Measurements from ENCODE around the gene LIMA1. TPM values are rescaled to one million over a fixed set of nuclear protein-coding genes. Genes with fewer than 3 reads are reported as not detected.
"Not testable (repeated sequence)": the region's sequence is repeated elsewhere in the genome, so short reads cannot be mapped to it uniquely, and the experiment has no call there.

LIMA1 gene
- total RNA-seq = 15.0 TPM
- long read RNA-seq, partial matches to known transcripts = 0 of 9 reads
- long read RNA-seq, other reads (novel, unspliced or antisense) = 5 of 9 reads

DNA sequence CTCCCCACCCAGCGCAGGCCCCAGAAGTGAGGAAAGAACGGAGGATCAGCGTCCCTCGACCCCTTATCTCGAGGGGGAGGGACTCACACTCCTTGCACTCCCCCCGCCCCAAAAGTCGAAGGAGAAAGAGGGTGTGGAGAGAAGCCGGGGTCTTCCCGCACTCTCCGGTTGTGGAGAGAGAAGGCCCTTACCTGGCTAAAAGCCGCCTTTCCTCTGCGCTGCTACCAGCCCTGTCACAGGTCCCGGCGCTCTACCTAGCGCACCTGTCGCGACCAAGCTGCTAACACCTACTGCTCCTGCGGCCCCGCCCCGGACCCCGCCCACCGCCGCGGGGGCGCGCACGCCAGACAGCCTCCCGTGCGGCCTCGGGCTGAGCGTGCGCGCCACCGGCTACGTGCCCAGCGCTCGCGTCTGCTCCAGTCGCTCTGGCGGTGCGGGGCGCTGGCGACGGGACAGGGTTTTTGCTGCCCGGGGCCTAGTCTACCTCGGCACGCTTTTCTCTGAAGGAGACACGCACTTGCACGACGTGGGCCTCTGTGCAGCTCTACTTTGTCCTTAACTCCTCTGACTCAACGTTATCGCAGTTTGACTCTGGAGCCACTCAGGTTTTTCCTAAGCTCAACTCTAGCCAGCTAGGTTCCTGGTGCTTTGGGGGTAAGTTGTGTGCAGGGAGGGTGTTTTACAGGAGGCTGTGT lies at the start of gene LIMA1:
LIMA1 (minus strand) TSS at position 292 of the 695 bp plus-strand sequence. CDS start 34,769 bp downstream, outside the sequence.
- ATAC-seq (peak; percentile 100), DNase-seq (peak; percentile 97)
- intact Hi-C loops (cut with micrococcal nuclease) = no loop called here

- ATAC-seq (no peak), DNase-seq (no peak)
- intact Hi-C loops (cut with micrococcal nuclease) = no loop called here
Observed at GRCh38 chr12:50331745-50332144, 48.4 kb upstream of the LIMA1 start.

DNA sequence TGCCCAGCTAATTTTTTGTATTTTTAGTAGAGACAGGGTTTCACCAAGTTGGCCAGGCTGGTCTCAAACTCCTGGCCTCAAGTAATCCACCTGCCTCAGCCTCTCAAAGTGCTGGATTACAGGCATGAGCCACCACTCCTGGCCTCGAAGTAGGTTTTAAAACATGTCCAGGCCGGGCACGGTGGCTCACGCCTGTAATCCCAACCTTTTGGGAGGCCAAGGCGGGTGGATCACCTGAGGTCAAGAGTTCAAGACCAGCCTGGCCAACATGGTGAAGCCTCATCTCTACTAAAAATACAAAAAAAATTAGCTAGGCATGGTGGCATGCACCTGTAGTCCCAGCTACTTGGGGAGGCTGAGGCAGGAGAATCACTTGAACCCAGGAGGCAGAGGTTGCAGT lies 45.3 kb upstream of the LIMA1 start:
- DNase-seq, ATAC-seq: not testable (repeated sequence)

DNA sequence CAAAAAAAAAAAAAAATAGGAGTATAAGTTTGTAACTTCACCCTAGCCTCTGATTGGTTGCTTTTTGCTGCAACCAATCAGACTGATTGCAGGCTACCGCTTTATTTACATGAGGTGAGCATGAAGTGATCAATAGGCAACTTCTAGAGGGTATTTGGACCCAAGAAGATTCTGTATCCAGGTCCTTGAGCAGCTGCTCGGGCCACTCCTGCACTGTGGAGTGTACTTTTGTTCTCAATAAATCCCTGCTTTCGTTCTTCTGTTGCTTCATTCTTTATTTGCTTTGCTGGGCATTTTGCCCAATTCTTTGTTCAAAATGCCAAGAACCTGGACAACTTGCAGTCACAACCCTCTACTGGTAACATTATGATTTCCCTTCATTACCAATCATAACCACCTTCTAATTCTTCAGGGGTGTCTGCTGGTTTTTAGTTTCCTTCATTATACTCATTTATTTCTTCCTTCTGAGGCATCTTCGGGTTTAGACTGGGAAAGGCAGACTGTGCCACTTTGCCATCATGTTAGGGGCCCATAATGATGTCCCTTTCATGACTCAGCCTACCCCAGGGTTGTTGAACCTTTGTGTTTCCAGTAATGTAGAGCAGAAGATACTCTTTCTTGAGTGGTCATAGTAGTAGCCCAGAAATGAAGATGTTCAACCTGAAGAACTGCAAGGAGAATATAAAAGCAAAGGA lies 43.4 kb upstream of the LIMA1 start:
- DNase-seq = no peak
- intact Hi-C loops (cut with micrococcal nuclease) = no loop called here
- ATAC-seq = no peak

More for the DNA sequence above, 45.3 kb upstream of the LIMA1 start:
- intact Hi-C loops (cut with micrococcal nuclease) = not testable (repeated sequence)

DNA sequence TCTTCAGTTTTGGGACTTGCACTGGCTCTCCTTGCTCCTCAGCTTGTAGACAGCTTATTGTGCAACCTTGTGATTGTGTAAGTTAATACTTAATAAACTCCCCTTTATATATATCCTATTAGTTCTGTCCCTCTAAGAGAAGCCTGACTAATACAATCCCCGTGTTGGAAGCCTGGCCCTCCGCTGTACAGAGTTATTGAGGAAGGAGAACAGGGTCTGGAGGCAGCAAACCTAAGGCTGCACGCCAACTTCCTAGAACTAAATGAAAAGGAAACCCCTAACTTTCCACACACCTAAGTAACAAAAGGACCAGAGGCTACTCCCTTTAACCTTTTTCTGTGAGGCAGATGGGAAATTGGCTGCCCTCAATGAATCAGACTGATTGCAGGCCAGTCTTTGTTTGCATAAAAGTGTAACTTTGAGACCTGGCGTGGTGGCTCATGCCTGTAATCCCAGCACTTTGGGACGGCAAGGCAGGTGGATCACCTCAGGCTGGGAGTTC lies 42.6 kb upstream of the LIMA1 start:
- no peak for DNase-seq
- ATAC-seq = no peak
- intact Hi-C loops (cut with micrococcal nuclease) = no loop called here

GRCh38 chr12:50324770-50325169 lies 41.5 kb upstream of the LIMA1 start:
- DNase-seq; ATAC-seq; intact Hi-C loops (cut with micrococcal nuclease): not testable (repeated sequence)

- ATAC-seq; DNase-seq; intact Hi-C loops (cut with micrococcal nuclease): not testable (repeated sequence)
Observed at GRCh38 chr12:50324077-50324476, 40.8 kb upstream of the LIMA1 start.

GRCh38 chr12:50322206-50322605 lies 38.9 kb upstream of the LIMA1 start:
- no peak for ATAC-seq
- DNase-seq = no peak

GRCh38 chr12:50317203-50317602 lies 33.9 kb upstream of the LIMA1 start:
- intact Hi-C loops (cut with micrococcal nuclease) = no loop called here
- DNase-seq (no peak), ATAC-seq (no peak)

More at GRCh38 chr12:50322206-50322605, 38.9 kb upstream of the LIMA1 start:
- intact Hi-C loops (cut with micrococcal nuclease) = no loop called here

DNA sequence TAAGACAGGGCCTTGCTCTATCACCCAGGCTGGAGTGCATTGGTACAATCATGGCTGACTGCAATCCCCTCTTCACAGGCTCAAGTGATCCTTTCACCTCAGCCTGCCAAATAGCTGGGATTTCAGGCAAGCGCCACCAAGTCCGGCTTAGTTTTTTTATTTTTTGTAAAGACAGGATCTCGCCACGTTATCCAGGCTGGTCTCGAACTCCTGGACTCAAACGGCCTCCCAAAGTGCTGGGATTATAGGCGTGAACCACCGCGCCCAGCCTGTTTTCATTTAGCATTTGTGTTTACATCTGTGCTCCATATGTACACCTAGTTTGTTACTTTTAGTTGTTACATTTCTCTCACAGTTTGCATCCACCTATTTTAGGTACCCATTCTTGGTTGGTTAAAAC lies 32.5 kb upstream of the LIMA1 start:
- ATAC-seq = no peak
- intact Hi-C loops (cut with micrococcal nuclease) = no loop called here
- DNase-seq = no peak

GRCh38 chr12:50314636-50315312 lies 31.5 kb upstream of the LIMA1 start:
- no peak for DNase-seq
- intact Hi-C loops (cut with micrococcal nuclease) = no loop called here
- ATAC-seq = no peak

DNA sequence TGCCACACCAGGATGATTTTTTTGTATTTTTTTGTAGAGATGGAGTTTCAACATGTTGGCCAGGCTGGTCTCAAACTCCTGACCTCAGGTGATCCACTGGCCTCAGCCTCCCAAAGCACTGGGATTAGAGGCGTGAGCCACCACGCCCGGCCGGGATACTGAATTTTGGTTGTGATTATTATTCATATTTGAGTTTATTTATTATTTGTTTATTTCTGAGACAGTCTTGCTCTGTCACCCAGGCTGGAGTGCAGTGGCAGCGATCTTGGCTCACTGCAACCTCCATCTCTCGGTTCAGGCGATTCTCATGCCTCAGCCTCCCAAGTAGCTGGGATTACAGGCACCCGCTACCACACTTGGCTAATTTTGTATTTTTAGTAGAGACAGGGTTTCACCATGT lies 30.7 kb upstream of the LIMA1 start:
- intact Hi-C loops (cut with micrococcal nuclease); ATAC-seq; DNase-seq: not testable (repeated sequence)

- DNase-seq = no peak
- intact Hi-C loops (cut with micrococcal nuclease) = no loop called here
- ATAC-seq = no peak
Observed at GRCh38 chr12:50313256-50313931, 30.1 kb upstream of the LIMA1 start.

DNA sequence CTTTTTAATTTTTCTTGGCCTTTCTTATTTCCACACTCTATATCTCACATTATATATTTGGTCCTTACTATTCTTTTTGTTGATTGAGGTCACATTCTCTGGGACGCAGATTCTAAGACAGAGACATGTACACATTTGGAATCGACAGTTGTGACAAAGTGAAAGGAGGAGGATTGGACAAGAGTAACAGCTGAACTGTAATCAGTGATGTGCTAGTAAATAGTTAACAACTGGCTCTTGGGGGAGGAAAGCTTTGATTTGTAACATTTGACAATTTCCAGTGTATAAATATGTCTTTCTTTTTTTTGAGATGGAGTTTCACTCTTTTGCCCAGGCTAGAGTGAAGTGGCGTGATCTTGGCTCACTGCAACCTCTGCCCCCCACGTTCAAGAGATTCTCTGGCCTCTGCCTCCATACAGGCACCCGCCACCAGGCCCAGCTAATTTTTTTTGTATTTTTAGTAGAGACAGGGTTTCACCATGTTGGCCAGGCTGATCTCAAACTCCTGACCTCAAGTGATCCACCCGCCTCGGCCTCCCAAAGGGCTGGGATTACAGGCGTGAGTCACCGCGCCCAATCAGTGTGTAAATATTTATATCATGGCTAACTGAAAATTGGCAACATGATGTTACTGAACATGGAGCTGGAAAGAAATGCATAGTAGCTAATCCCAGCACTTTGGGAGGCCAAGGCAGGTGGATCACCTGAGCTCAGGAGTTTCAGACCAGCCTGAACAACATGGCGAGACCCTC lies 28.7 kb upstream of the LIMA1 start:
- intact Hi-C loops (cut with micrococcal nuclease); DNase-seq; ATAC-seq: not testable (repeated sequence)

GRCh38 chr12:50309950-50310349 lies 26.6 kb upstream of the LIMA1 start:
- intact Hi-C loops (cut with micrococcal nuclease) = no loop called here
- DNase-seq (no peak), ATAC-seq (no peak)

GRCh38 chr12:50302686-50303085 lies 19.4 kb upstream of the LIMA1 start:
- intact Hi-C loops (cut with micrococcal nuclease) = no loop called here
- ATAC-seq (no peak), DNase-seq (no peak)

DNA sequence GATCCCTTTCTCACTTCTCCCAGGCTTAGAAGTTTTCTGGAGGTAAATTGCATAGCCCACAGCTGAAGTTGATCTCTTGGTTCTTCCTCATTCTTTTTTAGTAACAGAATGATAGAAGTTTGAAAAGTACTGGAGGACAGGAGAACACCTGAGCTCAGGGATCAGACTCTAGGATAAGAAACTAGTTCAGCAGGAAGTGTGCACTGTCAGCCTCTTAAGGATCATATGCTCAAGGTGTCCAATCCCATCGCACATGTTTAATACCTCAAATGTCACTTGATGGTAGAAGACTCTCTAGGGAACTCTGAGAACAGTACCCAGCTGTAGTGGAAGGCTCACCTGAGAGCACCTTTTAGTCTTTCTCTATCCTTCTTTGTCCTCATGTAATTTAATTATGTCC lies 14.7 kb upstream of the LIMA1 start:
- DNase-seq (no peak), ATAC-seq (no peak)
- intact Hi-C loops (cut with micrococcal nuclease) = no loop called here

DNA sequence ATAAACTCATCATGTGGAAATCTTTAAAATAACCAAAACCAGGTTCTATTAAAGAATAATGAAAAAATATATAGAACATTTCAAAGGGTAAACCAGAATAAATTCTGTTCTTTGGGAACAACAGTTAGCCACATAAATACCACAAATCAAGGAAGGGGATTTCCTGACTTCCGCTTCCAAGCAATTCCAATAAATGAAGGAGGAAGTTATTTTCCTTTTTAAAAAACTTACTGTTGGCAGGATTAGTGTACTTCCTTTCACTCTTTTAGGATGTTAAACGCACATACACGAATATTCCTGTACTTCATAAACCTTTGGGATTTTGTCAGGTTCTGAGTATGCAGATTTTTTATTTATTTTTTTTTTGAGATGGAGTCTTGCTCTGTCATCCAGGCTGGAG lies 13.7 kb upstream of the LIMA1 start:
- DNase-seq (no peak), ATAC-seq (no peak)
- intact Hi-C loops (cut with micrococcal nuclease) = no loop called here

DNA sequence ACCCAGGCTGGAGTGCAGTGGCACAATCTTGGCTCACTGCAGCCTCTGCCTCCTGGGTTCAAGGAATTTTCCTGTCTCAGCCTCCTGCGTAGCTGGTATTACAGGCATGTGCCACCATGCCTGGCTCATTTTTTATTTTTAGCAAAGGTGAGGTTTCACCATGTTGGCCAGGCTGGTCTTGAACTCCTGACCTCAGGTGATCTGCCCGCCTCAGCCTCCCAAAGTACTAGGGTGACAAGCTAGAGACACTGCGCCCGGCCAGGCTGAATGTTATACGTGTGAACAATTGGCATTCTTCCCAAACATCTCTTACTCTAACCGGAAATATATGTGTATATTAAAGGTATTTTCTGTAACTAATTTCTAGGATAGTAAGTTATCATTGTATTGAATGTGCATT lies 13.2 kb upstream of the LIMA1 start:
- no peak for ATAC-seq
- DNase-seq = no peak
- intact Hi-C loops (cut with micrococcal nuclease) = no loop called here
